Stimulated activated naive B cell treated with anti-CD40 and anti-IgM and Interleukin-4, amounts not matched to agents 10 μg/mL and 1 μg/mL and 100 μg/mL, for 72 hours (primary cell): Measurements from ENCODE around the gene SEMA4B.

ENCODE experiments used
- ATAC-seq, 2 donors: fragments of 150-1000 bp; cut with Tn5 transposase; replicated peaks; 2 replicates each; pipeline ENCODE4 v1.10.0; 2021; ENCODE audit warnings: moderate library complexity in 1 of 2
- DNase-seq: peaks from one replicate; pipeline ENCODE4 v3.0.0; 2021
- H3K27ac Mint-ChIP-seq: one replicate; pipeline ENCODE4 v1.8.0; 2022; ENCODE audit warnings: mild to moderate bottlenecking, mixed read lengths
- H3K27me3 Mint-ChIP-seq, 2 donors: one replicate each; pipeline ENCODE4 v1.8.0; 2022; ENCODE audit warnings: mixed read lengths in 2 of 2
- H3K36me3 Mint-ChIP-seq, 2 donors: one replicate each; pipeline ENCODE4 v1.8.0; 2022; ENCODE audit warnings: mixed read lengths in 2 of 2, mild to moderate bottlenecking in 1 of 2
- H3K4me1 Mint-ChIP-seq, 2 donors: one replicate each; pipeline ENCODE4 v1.8.0; 2022; ENCODE audit warnings: mixed read lengths in 2 of 2, mild to moderate bottlenecking in 1 of 2
- H3K4me3 Mint-ChIP-seq, 2 donors: one replicate each; pipeline ENCODE4 v1.8.0; 2022; ENCODE audit warnings: mild to moderate bottlenecking in 2 of 2, mixed read lengths in 2 of 2, moderate library complexity in 1 of 2
- H3K9me3 Mint-ChIP-seq, 2 donors: one replicate each; pipeline ENCODE4 v1.8.0; 2022; ENCODE audit warnings: mixed read lengths in 2 of 2, mild to moderate bottlenecking in 1 of 2

SEMA4B gene

GRCh38 chr15:90222547-90222946, 21.4 kb downstream of the SEMA4B start:
- Mint-ChIP-seq H3K9me3 (no peaks in the 10 kb centered on the region), H3K36me3 (peaks cover 19 to 26% of the 10 kb centered on the region in 2 donors), H3K27ac (no peak overlapping the region), H3K4me3 (no peak overlapping the region), H3K4me1 (peaks cover 22 to 35% of the 10 kb centered on the region in 2 donors), H3K27me3 (no peaks in the 10 kb centered on the region)
- ATAC-seq (no peak), DNase-seq (no peak)

- Mint-ChIP-seq H3K4me1 (peaks cover 21 to 25% of the 10 kb centered on the region in 2 donors), H3K36me3 (peaks cover 18 to 35% of the 10 kb centered on the region in 2 donors), H3K4me3 (no peak overlapping the region), H3K9me3 (no peaks in the 10 kb centered on the region), H3K27ac (no peak overlapping the region), H3K27me3 (no peaks in the 10 kb centered on the region)
- DNase-seq: no peak
- no peak for ATAC-seq
Observed at GRCh38 chr15:90223441-90224165, 22.5 kb downstream of the SEMA4B start.

- Mint-ChIP-seq H3K9me3 (no peaks in the 10 kb centered on the region), H3K36me3 (peaks cover 23 to 50% of the 10 kb centered on the region in 2 donors)
- no peak for ATAC-seq
Observed at GRCh38 chr15:90225047-90225446, 23.9 kb downstream of the SEMA4B start.

GRCh38 chr15:90225504-90226234, 24.5 kb downstream of the SEMA4B start:
- H3K4me1 Mint-ChIP-seq: peaks cover 14 to 23% of the 10 kb centered on the region in 2 donors
- H3K27ac Mint-ChIP-seq: no peak overlapping the region
- no peak for DNase-seq
- H3K27me3 Mint-ChIP-seq: no peaks in the 10 kb centered on the region
- no peaks in the 10 kb centered on the region for H3K9me3 Mint-ChIP-seq
- ATAC-seq: no peak
- H3K36me3 Mint-ChIP-seq: peaks cover 25 to 52% of the 10 kb centered on the region in 2 donors
- H3K4me3 Mint-ChIP-seq: no peak overlapping the region

More at GRCh38 chr15:90225047-90225446, 23.9 kb downstream of the SEMA4B start:
- no peak for DNase-seq
- Mint-ChIP-seq H3K27ac (no peak overlapping the region), H3K4me3 (no peak overlapping the region), H3K27me3 (no peaks in the 10 kb centered on the region), H3K4me1 (peaks cover 14 to 18% of the 10 kb centered on the region in 2 donors)

- Mint-ChIP-seq H3K4me3 (no peak overlapping the region), H3K4me1 (peaks cover 26 to 30% of the 10 kb centered on the region in 2 donors), H3K9me3 (no peaks in the 10 kb centered on the region), H3K36me3 (peaks cover 33 to 63% of the 10 kb centered on the region in 2 donors), H3K27me3 (no peaks in the 10 kb centered on the region), H3K27ac (peak overlapping the region; percentile 47)
- no peak for ATAC-seq
- DNase-seq: no peak
Observed at GRCh38 chr15:90227336-90227735, 26.2 kb downstream of the SEMA4B start.

GRCh38 chr15:90227816-90228772, 27.0 kb downstream of the SEMA4B start:
- Mint-ChIP-seq H3K27me3 (no peaks in the 10 kb centered on the region), H3K4me1 (peaks cover 34% of the 10 kb centered on the region in 2 donors), H3K27ac (no peak overlapping the region), H3K9me3 (no peaks in the 10 kb centered on the region), H3K36me3 (peaks cover 33 to 66% of the 10 kb centered on the region in 2 donors), H3K4me3 (no peak overlapping the region)
- no peak for ATAC-seq
- DNase-seq: no peak

- peak overlapping the region; percentile 52 for H3K27ac Mint-ChIP-seq
- DNase-seq: no peak
- no peaks in the 10 kb centered on the region for H3K27me3 Mint-ChIP-seq
- peaks cover 31 to 34% of the 10 kb centered on the region in 2 donors for H3K4me1 Mint-ChIP-seq
- H3K4me3 Mint-ChIP-seq: no peak overlapping the region
- no peak for ATAC-seq
- H3K9me3 Mint-ChIP-seq: no peaks in the 10 kb centered on the region
- H3K36me3 Mint-ChIP-seq: peaks cover 33 to 62% of the 10 kb centered on the region in 2 donors
Observed at GRCh38 chr15:90228960-90229359, 27.8 kb downstream of the SEMA4B start.

GRCh38 chr15:90230071-90230494, 29.0 kb downstream of the SEMA4B start:
- H3K27ac Mint-ChIP-seq: peak overlapping the region; percentile 93
- H3K27me3 Mint-ChIP-seq: no peaks in the 10 kb centered on the region
- DNase-seq: no peak
- H3K9me3 Mint-ChIP-seq: no peaks in the 10 kb centered on the region
- H3K4me3 Mint-ChIP-seq: peak overlapping the region in 1 of 2 donors; percentile 65
- H3K4me1 Mint-ChIP-seq: peaks cover 36 to 42% of the 10 kb centered on the region in 2 donors
- no peak for ATAC-seq
- H3K36me3 Mint-ChIP-seq: peaks cover 29 to 55% of the 10 kb centered on the region in 2 donors

- no peaks in the 10 kb centered on the region for H3K27me3 Mint-ChIP-seq
- peak overlapping the region; percentile 65 to 72 for H3K4me3 Mint-ChIP-seq
- DNase-seq (no peak), ATAC-seq (no peak)
- H3K9me3 Mint-ChIP-seq: no peaks in the 10 kb centered on the region
- peaks cover 26 to 53% of the 10 kb centered on the region in 2 donors for H3K36me3 Mint-ChIP-seq
- H3K4me1 Mint-ChIP-seq: peaks cover 36 to 44% of the 10 kb centered on the region in 2 donors
- peak overlapping the region; percentile 93 for H3K27ac Mint-ChIP-seq
Observed at GRCh38 chr15:90230610-90231009, 29.5 kb downstream of the SEMA4B start.

GRCh38 chr15:90231028-90232017, 30.2 kb downstream of the SEMA4B start:
- no peaks in the 10 kb centered on the region for H3K9me3 Mint-ChIP-seq
- no peaks in the 10 kb centered on the region for H3K27me3 Mint-ChIP-seq
- peak overlapping the region; percentile 93 for H3K27ac Mint-ChIP-seq
- H3K4me1 Mint-ChIP-seq: peaks cover 36 to 44% of the 10 kb centered on the region in 2 donors
- H3K4me3 Mint-ChIP-seq: peak overlapping the region; percentile 72 to 84
- ATAC-seq (peak; percentile 29 to 33), DNase-seq (peak; percentile 37)
- H3K36me3 Mint-ChIP-seq: peaks cover 30 to 49% of the 10 kb centered on the region in 2 donors

- Mint-ChIP-seq H3K36me3 (peaks cover 28 to 47% of the 10 kb centered on the region in 2 donors), H3K27ac (peak overlapping the region; percentile 91), H3K4me1 (peaks cover 36 to 44% of the 10 kb centered on the region in 2 donors), H3K9me3 (no peaks in the 10 kb centered on the region), H3K4me3 (peak overlapping the region; percentile 84 to 90), H3K27me3 (no peaks in the 10 kb centered on the region)
- ATAC-seq (no peak), DNase-seq (no peak)
Observed at GRCh38 chr15:90232196-90232595, 31.1 kb downstream of the SEMA4B start.

GRCh38 chr15:90232941-90233386, 31.8 kb downstream of the SEMA4B start:
- DNase-seq: no peak
- peak overlapping the region; percentile 91 for H3K27ac Mint-ChIP-seq
- peaks cover 36 to 44% of the 10 kb centered on the region in 2 donors for H3K4me1 Mint-ChIP-seq
- H3K4me3 Mint-ChIP-seq: peak overlapping the region; percentile 84 to 90
- H3K36me3 Mint-ChIP-seq: peaks cover 31 to 40% of the 10 kb centered on the region in 2 donors
- no peak for ATAC-seq
- no peaks in the 10 kb centered on the region for H3K9me3 Mint-ChIP-seq
- no peaks in the 10 kb centered on the region for H3K27me3 Mint-ChIP-seq
